Stimulated activated CD4-positive, alpha-beta T cell treated with anti-CD3 and anti-CD28 coated beads, Interleukin-4, amount 100 ng/mL, for 1 hour (primary cell): ENCODE data around the gene CACNA1I.

ENCODE experiments used
- DNase-seq: peaks from one replicate; pipeline ENCODE4 v3.0.0-alpha.2; 2020

CACNA1I gene

GRCh38 chr22:39536711-39537110 lies 33.8 kb upstream of the CACNA1I start:
- DNase-seq = no peak

- no peak for DNase-seq
These were observed 32.6 kb upstream of the CACNA1I start for GRCh38 chr22:39537975-39538374.

- DNase-seq = no peak
These were observed 27.5 kb upstream of the CACNA1I start for GRCh38 chr22:39543095-39543494.

- peak; percentile 78 for DNase-seq
These were observed 24.9 kb upstream of the CACNA1I start for GRCh38 chr22:39545386-39546365.

GRCh38 chr22:39546889-39547586 lies 23.5 kb upstream of the CACNA1I start:
- no peak for DNase-seq

- no peak for DNase-seq
These were observed 23.0 kb upstream of the CACNA1I start for GRCh38 chr22:39547587-39547947.

GRCh38 chr22:39553429-39553828 lies 17.1 kb upstream of the CACNA1I start:
- DNase-seq = no peak

GRCh38 chr22:39554151-39554550 lies 16.4 kb upstream of the CACNA1I start:
- DNase-seq = no peak

- DNase-seq = peak; percentile 63
These were observed 13.3 kb upstream of the CACNA1I start for GRCh38 chr22:39556970-39557841.

- no peak for DNase-seq
These were observed 12.3 kb upstream of the CACNA1I start for GRCh38 chr22:39558254-39558727.

GRCh38 chr22:39558950-39559349 lies 11.6 kb upstream of the CACNA1I start:
- DNase-seq = no peak

GRCh38 chr22:39559456-39560105 lies 11.0 kb upstream of the CACNA1I start:
- DNase-seq = no peak

- DNase-seq = no peak
These were observed 10.4 kb upstream of the CACNA1I start for GRCh38 chr22:39560127-39560526.

- no peak for DNase-seq
These were observed 7.6 kb upstream of the CACNA1I start for GRCh38 chr22:39562839-39563489.

- DNase-seq = no peak
These were observed 6.8 kb upstream of the CACNA1I start for GRCh38 chr22:39563571-39564428.

GRCh38 chr22:39565414-39565944 lies 5.1 kb upstream of the CACNA1I start:
- no peak for DNase-seq

- DNase-seq = peak; percentile 27
These were observed 3.2 kb upstream of the CACNA1I start for GRCh38 chr22:39567135-39567946.

- DNase-seq = no peak
These were observed 2.1 kb upstream of the CACNA1I start for GRCh38 chr22:39568278-39568981.

- no peak for DNase-seq
These were observed 1.5 kb upstream of the CACNA1I start for GRCh38 chr22:39569066-39569465.
